Gastroesophageal sphincter (tissue), 3 donors: ENCODE measurements around the gene MNT.

Experiments
- EP300 ChIP-seq: sonication (generic); formaldehyde crosslinking; IDR thresholded peaks from one replicate; pipeline ENCODE4 v1.6.1; 2017; ENCODE audit warnings: antibody characterized with exemption, mild to moderate bottlenecking
- POLR2A ChIP-seq, 2 donors: fragments of 450-650 bp; IDR thresholded peaks; one replicate each; pipeline ENCODE4 v1.6.1; 2017; ENCODE audit warnings: antibody characterized with exemption in 2 of 2, mild to moderate bottlenecking in 2 of 2, moderate library complexity in 1 of 2
- TF ChIP-seq, protein P1 (sequence below), 4 experiments: fragments of 200-600 bp in 2 of 4; fragments of 450-650 bp in 2 of 4; sonication (generic) in 1 of 4; IDR thresholded peaks; one replicate each; pipeline ENCODE4 v1.5.1; 2017 to 2019; ENCODE audit warnings: antibody characterized with exemption in 4 of 4, mild to moderate bottlenecking in 2 of 4, moderate library complexity in 2 of 4

DNA sequence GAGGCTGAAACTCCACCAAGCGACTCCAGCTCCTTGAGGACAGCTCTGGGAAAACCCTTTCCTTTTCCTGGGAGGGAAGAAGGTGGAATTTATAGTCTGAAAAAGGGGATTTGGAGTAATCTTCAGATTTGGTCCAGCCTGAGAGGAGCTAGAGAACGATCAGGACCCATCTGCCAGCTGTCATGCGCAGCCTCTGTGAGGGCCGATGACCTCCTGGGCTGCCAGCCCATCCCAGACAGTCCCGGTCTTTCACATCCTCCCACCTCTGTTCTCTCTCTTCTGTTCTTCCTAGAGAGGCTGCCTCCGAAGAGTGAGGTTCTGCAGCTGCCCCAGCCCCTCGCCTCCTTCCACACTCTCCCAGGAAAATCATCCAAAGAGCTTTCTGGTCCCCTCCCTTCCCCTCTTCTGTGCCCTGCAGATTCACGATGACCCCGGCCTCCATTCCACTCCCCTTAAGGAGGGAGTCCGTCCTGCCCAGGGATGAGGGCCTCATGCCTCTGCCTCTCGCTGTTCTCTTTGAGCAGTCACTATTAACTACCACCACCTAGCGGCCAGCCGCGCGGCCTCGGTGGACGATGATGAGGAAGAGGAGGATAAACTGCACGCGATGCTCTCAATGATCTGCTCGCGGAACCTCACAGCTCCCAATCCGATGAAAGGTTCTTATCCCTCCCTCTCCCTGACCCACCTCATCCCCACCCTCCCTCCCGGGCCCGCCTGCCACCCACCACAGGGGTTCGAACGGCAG lies 33.9 kb downstream of the MNT start:
- TF ChIP-seq POLR2A (IDR thresholded peaks at IDR 0.05): no peak
- TF ChIP-seq EP300: no peak
- TF ChIP-seq, protein P1, sequence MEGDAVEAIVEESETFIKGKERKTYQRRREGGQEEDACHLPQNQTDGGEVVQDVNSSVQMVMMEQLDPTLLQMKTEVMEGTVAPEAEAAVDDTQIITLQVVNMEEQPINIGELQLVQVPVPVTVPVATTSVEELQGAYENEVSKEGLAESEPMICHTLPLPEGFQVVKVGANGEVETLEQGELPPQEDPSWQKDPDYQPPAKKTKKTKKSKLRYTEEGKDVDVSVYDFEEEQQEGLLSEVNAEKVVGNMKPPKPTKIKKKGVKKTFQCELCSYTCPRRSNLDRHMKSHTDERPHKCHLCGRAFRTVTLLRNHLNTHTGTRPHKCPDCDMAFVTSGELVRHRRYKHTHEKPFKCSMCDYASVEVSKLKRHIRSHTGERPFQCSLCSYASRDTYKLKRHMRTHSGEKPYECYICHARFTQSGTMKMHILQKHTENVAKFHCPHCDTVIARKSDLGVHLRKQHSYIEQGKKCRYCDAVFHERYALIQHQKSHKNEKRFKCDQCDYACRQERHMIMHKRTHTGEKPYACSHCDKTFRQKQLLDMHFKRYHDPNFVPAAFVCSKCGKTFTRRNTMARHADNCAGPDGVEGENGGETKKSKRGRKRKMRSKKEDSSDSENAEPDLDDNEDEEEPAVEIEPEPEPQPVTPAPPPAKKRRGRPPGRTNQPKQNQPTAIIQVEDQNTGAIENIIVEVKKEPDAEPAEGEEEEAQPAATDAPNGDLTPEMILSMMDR (IDR thresholded peaks at IDR 0.05): peak in 2 of 4 experiments; percentile 14 to 30
